ENCODE measurements around the gene PRKCE. TPM values are rescaled to one million over a fixed set of nuclear protein-coding genes. Genes with fewer than 3 reads are reported as not detected.

Gene PRKCE
- total RNA-seq, 1 experiment from 2014 or later, result 17.7 TPM

- H3K4me3 Mint-ChIP-seq (ENCODE audit: low read depth, unreplicated experiment), result no peak overlapping the region
- H3K9me3 Mint-ChIP-seq (ENCODE audit: low read depth, unreplicated experiment), result no peaks in the 10 kb centered on the region
- DNase-seq, result no peak
- H3K4me1 Mint-ChIP-seq (ENCODE audit: low read depth, unreplicated experiment), result no peaks in the 10 kb centered on the region
- H3K27ac Mint-ChIP-seq (ENCODE audit: unreplicated experiment), result no peak overlapping the region
- H3K27me3 Mint-ChIP-seq (ENCODE audit: unreplicated experiment), result no peaks in the 10 kb centered on the region
- TF ChIP-seq CTCF (IDR thresholded peaks at IDR 0.05; ENCODE audit: unreplicated experiment), result no peak
- no TSS peak for BruUV-seq (replicated peaks)
- CTCF ChIA-PET, result no interaction called here
- no peaks in the 10 kb centered on the region for H3K36me3 Mint-ChIP-seq (ENCODE audit: insufficient read depth, unreplicated experiment)
- intact Hi-C loops (cut with micrococcal nuclease; ENCODE audit: unreplicated experiment), result no loop called here
Measured at GRCh38 chr2:46175419-46175818, 523.9 kb downstream of the PRKCE start.

- H3K4me1 Mint-ChIP-seq (ENCODE audit: low read depth, unreplicated experiment), result no peaks in the 10 kb centered on the region
- DNase-seq, result no peak
- no peak overlapping the region for H3K4me3 Mint-ChIP-seq (ENCODE audit: low read depth, unreplicated experiment)
- no peak overlapping the region for H3K27ac Mint-ChIP-seq (ENCODE audit: unreplicated experiment)
- no TSS peak for BruUV-seq (replicated peaks)
- TF ChIP-seq CTCF (IDR thresholded peaks at IDR 0.05; ENCODE audit: unreplicated experiment), result no peak
- intact Hi-C loops (cut with micrococcal nuclease; ENCODE audit: unreplicated experiment), result no loop called here
- no peaks in the 10 kb centered on the region for H3K27me3 Mint-ChIP-seq (ENCODE audit: unreplicated experiment)
- H3K9me3 Mint-ChIP-seq (ENCODE audit: low read depth, unreplicated experiment), result no peaks in the 10 kb centered on the region
- CTCF ChIA-PET, result no interaction called here
- no peaks in the 10 kb centered on the region for H3K36me3 Mint-ChIP-seq (ENCODE audit: insufficient read depth, unreplicated experiment)
Measured at GRCh38 chr2:46177461-46178089, 526.1 kb downstream of the PRKCE start.

GRCh38 chr2:46179037-46179621 is 527.7 kb downstream of the PRKCE start:
- no peak for TF ChIP-seq CTCF (IDR thresholded peaks at IDR 0.05; ENCODE audit: unreplicated experiment)
- intact Hi-C loops (cut with micrococcal nuclease; ENCODE audit: unreplicated experiment), result no loop called here
- CTCF ChIA-PET, result no interaction called here
- H3K36me3 Mint-ChIP-seq (ENCODE audit: insufficient read depth, unreplicated experiment), result no peaks in the 10 kb centered on the region
- no peak overlapping the region for H3K27ac Mint-ChIP-seq (ENCODE audit: unreplicated experiment)
- BruUV-seq (replicated peaks), result no TSS peak
- H3K4me3 Mint-ChIP-seq (ENCODE audit: low read depth, unreplicated experiment), result no peak overlapping the region
- no peak for DNase-seq
- no peaks in the 10 kb centered on the region for H3K9me3 Mint-ChIP-seq (ENCODE audit: low read depth, unreplicated experiment)
- H3K27me3 Mint-ChIP-seq (ENCODE audit: unreplicated experiment), result no peaks in the 10 kb centered on the region
- no peaks in the 10 kb centered on the region for H3K4me1 Mint-ChIP-seq (ENCODE audit: low read depth, unreplicated experiment)

- Mint-ChIP-seq H3K27me3 (ENCODE audit: unreplicated experiment) (no peaks in the 10 kb centered on the region), H3K4me1 (ENCODE audit: low read depth, unreplicated experiment) (no peaks in the 10 kb centered on the region)
Measured at GRCh38 chr2:46180189-46180588, 528.7 kb downstream of the PRKCE start.

More at GRCh38 chr2:46180189-46180588, 528.7 kb downstream of the PRKCE start:
- Mint-ChIP-seq H3K27ac (ENCODE audit: unreplicated experiment) (no peak overlapping the region), H3K4me3 (ENCODE audit: low read depth, unreplicated experiment) (no peak overlapping the region), H3K36me3 (ENCODE audit: insufficient read depth, unreplicated experiment) (no peaks in the 10 kb centered on the region), H3K9me3 (ENCODE audit: low read depth, unreplicated experiment) (no peaks in the 10 kb centered on the region)
- intact Hi-C loops (cut with micrococcal nuclease; ENCODE audit: unreplicated experiment), result loop anchor here (10.0 kb wide), 1 partner anchor 185 kb away; no protein-coding TSS in a partner anchor
- TF ChIP-seq CTCF (IDR thresholded peaks at IDR 0.05; ENCODE audit: unreplicated experiment), result no peak
- no TSS peak for BruUV-seq (replicated peaks)
- CTCF ChIA-PET, result no interaction called here
- DNase-seq, result no peak

Data from Calu3 (cell line).